ENCODE data around the gene FCER1G.

DNA sequence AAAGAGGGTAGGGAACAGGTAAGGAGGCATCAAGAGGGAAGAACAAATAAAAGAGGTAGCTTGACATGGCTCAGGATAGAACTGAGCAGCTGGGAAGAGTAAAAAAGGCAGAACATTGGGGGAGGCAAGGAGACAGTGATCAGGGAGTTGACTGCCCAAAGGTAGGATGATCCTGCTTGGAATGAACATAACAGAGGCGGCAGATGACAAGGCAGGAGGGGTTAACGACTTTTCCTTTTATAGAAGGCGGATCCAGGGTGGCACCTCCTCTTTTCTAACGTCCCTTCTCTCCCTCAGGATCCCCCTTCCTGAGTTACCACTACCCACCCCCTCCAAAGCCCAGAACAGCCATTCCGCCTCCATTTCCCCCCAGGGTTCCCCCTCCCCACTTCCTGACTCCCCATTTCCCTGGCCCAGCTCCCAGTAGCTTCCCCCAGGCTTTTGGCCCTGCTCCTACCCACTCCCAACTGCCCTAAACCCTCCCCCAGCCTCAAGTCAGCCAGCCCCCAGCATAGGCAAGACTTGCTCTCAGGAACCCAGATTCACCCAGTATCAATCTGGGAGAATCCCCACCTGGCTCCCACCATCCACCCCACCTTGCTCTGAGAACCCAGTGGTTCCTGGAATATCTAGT, 15.5 kb upstream of the FCER1G start:
- TF ChIP-seq, protein P1, sequence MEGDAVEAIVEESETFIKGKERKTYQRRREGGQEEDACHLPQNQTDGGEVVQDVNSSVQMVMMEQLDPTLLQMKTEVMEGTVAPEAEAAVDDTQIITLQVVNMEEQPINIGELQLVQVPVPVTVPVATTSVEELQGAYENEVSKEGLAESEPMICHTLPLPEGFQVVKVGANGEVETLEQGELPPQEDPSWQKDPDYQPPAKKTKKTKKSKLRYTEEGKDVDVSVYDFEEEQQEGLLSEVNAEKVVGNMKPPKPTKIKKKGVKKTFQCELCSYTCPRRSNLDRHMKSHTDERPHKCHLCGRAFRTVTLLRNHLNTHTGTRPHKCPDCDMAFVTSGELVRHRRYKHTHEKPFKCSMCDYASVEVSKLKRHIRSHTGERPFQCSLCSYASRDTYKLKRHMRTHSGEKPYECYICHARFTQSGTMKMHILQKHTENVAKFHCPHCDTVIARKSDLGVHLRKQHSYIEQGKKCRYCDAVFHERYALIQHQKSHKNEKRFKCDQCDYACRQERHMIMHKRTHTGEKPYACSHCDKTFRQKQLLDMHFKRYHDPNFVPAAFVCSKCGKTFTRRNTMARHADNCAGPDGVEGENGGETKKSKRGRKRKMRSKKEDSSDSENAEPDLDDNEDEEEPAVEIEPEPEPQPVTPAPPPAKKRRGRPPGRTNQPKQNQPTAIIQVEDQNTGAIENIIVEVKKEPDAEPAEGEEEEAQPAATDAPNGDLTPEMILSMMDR (conservative IDR thresholded peaks at IDR 0.05), result no peak
- TF ChIP-seq EZH2 (IDR thresholded peaks at IDR 0.05; ENCODE audit: low read depth), result no peak

All from PC-9 (cell line).